ENCODE data around the gene TTLL4. TPM values are rescaled to one million over a fixed set of nuclear protein-coding genes. Genes with fewer than 3 reads are reported as not detected.

TTLL4 gene
- total and polyA plus RNA-seq, 3 donors from 2014 or later: 86.0 to 141 (median 96.9) TPM

DNA sequence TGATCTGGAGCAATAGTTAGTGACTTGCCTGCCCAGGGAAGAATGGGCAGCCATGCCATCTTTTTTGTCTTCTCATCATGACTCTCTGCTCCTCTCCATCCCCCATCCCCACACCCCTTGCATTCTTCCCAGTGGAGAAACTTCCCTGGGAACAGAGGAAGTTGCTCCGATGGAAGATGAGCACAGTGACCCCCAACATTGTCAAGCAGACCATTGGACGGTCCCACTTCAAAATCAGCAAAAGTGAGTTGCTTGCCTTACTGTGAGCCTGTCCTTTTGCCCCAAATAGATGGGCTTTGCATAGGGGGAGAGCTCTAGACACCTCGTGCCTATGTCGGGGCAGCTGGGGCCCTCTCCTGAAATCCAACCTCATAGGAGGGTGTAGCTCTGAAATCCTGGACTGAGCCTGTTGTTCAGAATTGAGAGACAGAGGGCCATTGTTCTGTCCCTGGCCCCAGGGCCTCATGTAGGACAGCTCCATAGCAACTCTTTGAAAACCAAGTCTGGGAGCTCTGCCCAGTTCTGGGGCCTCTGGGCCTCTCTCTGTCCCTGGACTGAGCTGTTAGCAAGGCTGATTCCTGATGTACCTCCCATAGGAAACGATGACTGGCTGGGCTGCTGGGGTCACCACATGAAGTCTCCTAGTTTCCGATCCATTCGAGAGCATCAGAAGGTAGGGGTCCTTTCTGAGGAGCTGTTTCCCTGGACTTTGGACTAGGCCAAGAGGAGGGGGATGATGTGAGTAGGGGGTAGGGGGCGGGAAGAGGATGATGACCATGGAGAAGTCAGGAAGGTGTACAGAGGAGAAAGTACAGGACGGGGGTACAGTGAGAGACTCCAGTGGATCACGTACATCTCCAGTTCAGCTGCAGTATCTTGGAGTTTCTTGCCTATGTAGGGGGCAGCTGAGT, 35.2 kb downstream of the TTLL4 start:
- H3K36me3 ChIP-seq (ENCODE audit: low read depth, missing control alignments): no peaks in the 10 kb centered on the region
- peaks cover 10% of the 10 kb centered on the region for H3K4me1 ChIP-seq
- no peaks in the 10 kb centered on the region for H3K9me3 ChIP-seq
- peak overlapping the region; percentile 34 to 57 for H3K27ac ChIP-seq
- intact Hi-C loops (cut with DNase I; ENCODE audit: low total_unique reads): no loop called here
- H3K27me3 ChIP-seq: no peaks in the 10 kb centered on the region
- peak; percentile 92 for DNase-seq
- 69 to 71% methylated on average over 10 of the region's 10 CpGs for WGBS, 2 donors
- no peak for TF ChIP-seq POLR2A (IDR thresholded peaks at IDR 0.05)
- TF ChIP-seq, protein P1, sequence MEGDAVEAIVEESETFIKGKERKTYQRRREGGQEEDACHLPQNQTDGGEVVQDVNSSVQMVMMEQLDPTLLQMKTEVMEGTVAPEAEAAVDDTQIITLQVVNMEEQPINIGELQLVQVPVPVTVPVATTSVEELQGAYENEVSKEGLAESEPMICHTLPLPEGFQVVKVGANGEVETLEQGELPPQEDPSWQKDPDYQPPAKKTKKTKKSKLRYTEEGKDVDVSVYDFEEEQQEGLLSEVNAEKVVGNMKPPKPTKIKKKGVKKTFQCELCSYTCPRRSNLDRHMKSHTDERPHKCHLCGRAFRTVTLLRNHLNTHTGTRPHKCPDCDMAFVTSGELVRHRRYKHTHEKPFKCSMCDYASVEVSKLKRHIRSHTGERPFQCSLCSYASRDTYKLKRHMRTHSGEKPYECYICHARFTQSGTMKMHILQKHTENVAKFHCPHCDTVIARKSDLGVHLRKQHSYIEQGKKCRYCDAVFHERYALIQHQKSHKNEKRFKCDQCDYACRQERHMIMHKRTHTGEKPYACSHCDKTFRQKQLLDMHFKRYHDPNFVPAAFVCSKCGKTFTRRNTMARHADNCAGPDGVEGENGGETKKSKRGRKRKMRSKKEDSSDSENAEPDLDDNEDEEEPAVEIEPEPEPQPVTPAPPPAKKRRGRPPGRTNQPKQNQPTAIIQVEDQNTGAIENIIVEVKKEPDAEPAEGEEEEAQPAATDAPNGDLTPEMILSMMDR (IDR thresholded peaks at IDR 0.05): no peak
- no peak overlapping the region for H3K4me3 ChIP-seq

DNA sequence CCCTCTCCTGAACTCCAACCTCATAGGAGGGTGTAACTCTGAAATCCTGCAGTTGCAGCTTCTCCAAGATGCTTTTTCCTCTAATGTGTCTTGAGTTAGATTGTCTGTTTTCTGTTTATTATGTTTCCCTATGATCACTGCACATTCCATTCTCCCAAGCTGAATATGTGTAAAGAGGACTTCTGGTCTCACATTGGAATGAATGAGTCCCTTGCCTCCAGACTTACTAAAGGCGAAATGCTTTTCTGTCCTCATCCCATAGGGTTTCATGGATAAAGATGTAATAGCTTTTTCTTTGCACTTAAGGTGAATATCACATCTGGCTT, 35.8 kb downstream of the TTLL4 start:
- no peaks in the 10 kb centered on the region for H3K9me3 ChIP-seq
- DNase-seq: no peak
- H3K36me3 ChIP-seq (ENCODE audit: low read depth, missing control alignments): no peaks in the 10 kb centered on the region
- TF ChIP-seq POLR2A (IDR thresholded peaks at IDR 0.05): no peak
- TF ChIP-seq, protein P1 (IDR thresholded peaks at IDR 0.05): no peak
- 92 to 100% methylated on average over 1 of the region's 1 CpG for WGBS, 2 donors
- intact Hi-C loops (cut with DNase I; ENCODE audit: low total_unique reads): no loop called here
- H3K27me3 ChIP-seq: no peaks in the 10 kb centered on the region
- no peak overlapping the region for H3K4me3 ChIP-seq
- H3K4me1 ChIP-seq: peaks cover 10% of the 10 kb centered on the region
- H3K27ac ChIP-seq: peak overlapping the region; percentile 29 to 50

DNA sequence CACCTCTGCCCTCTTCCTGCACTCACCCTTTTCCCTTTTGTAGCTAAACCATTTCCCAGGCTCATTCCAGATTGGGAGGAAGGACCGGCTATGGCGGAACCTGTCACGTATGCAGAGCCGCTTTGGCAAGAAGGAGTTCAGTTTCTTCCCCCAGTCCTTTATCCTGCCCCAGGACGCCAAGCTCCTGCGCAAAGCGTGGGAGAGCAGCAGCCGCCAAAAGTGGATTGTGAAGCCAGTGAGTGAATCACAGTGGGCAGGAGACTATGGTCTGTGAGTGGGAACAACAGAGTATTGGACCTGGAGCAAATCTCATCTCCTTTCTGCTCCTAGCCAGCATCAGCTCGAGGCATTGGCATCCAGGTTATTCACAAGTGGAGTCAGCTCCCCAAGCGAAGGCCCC, 36.3 kb downstream of the TTLL4 start:
- H3K9me3 ChIP-seq: no peaks in the 10 kb centered on the region
- 78 to 86% methylated on average over 10 of the region's 10 CpGs for WGBS, 2 donors
- DNase-seq: peak; percentile 26
- no peaks in the 10 kb centered on the region for H3K27me3 ChIP-seq
- no peak overlapping the region for H3K4me3 ChIP-seq
- H3K36me3 ChIP-seq (ENCODE audit: low read depth, missing control alignments): no peaks in the 10 kb centered on the region
- intact Hi-C loops (cut with DNase I; ENCODE audit: low total_unique reads): no loop called here
- TF ChIP-seq, protein P1 (IDR thresholded peaks at IDR 0.05): no peak
- no peak for TF ChIP-seq POLR2A (IDR thresholded peaks at IDR 0.05)
- H3K27ac ChIP-seq: peak overlapping the region in 1 of 2 donors; percentile 37
- peaks cover 10% of the 10 kb centered on the region for H3K4me1 ChIP-seq

DNA sequence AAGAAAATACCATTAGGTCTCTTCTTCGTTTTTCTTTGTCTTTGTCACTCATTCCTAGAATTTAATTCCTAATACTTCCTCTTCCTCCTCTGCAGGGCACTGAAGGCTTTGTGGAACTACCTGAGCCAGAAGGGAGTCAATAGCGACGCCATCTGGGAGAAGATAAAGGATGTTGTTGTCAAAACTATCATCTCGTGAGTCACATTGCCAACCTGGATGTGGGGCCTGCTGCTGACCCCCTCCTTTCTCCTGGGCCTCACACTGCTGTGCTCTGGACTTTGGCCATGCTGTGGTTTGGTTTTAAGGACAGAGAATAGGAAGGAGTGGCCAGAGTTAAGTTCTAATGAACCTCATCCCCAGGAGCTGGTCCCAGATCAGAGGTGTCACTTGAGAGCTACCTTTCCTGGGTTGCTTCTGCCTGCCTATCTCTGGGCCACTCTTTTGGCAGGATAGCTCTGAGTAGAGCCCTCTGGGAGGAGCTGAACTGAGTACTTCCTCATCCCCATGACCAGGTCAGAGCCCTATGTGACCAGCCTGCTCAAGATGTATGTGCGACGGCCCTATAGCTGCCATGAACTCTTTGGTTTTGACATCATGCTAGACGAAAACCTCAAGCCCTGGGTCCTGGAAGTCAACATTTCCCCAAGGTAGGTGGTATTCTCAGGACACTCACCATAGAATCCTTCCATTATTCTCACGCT, 38.3 kb downstream of the TTLL4 start:
- no peaks in the 10 kb centered on the region for H3K27me3 ChIP-seq

More for the DNA sequence above, 38.3 kb downstream of the TTLL4 start:
- no peak for TF ChIP-seq POLR2A (IDR thresholded peaks at IDR 0.05)
- TF ChIP-seq, protein P1 (IDR thresholded peaks at IDR 0.05): no peak
- no peak for DNase-seq
- 93 to 94% methylated on average over 8 of the region's 8 CpGs for WGBS, 2 donors
- no peaks in the 10 kb centered on the region for H3K9me3 ChIP-seq
- H3K36me3 ChIP-seq (ENCODE audit: low read depth, missing control alignments): no peaks in the 10 kb centered on the region
- H3K27ac ChIP-seq: no peak overlapping the region
- intact Hi-C loops (cut with DNase I; ENCODE audit: low total_unique reads): no loop called here
- H3K4me1 ChIP-seq: peaks cover 10% of the 10 kb centered on the region
- H3K4me3 ChIP-seq: no peak overlapping the region

Data from testis (tissue), 3 donors.